MM.1S (cell line): ENCODE measurements around the gene SORD.

ENCODE experiments used
- DNase-seq: peaks from one replicate; pipeline ENCODE4 v3.0.0-alpha.2; 2015
- H2AFZ ChIP-seq: fragments of 300-600 bp; sonication (generic); 2 replicates; pipeline ENCODE4 v1.6.0; 2016; ENCODE audit warnings: antibody characterized with exemption, low read length
- H3F3A ChIP-seq: fragments of 300-600 bp; sonication (generic); 2 replicates; pipeline ENCODE4 v1.6.1; 2016; ENCODE audit warnings: mild to moderate bottlenecking, antibody characterized with exemption, low read length, moderate library complexity, mixed read lengths; ENCODE audit not compliant: insufficient read depth
- H3K27ac ChIP-seq: fragments of 300-600 bp; sonication (generic); 2 replicates; pipeline ENCODE4 v1.5.1; 2016; ENCODE audit warnings: mild to moderate bottlenecking, low read length
- H3K27me3 ChIP-seq: fragments of 300-600 bp; sonication (generic); replicated peaks from 2 replicates; pipeline ENCODE4 v1.6.0; 2016; ENCODE audit warnings: low read length; ENCODE audit not compliant: insufficient read depth
- H3K36me3 ChIP-seq: fragments of 300-600 bp; sonication (generic); replicated peaks from 2 replicates; pipeline ENCODE4 v1.6.1; 2016; ENCODE audit warnings: mild to moderate bottlenecking, low read length, mixed read lengths; ENCODE audit not compliant: insufficient read depth
- H3K4me1 ChIP-seq: fragments of 300-600 bp; sonication (generic); 2 replicates; pipeline ENCODE4 v1.6.1; 2016; ENCODE audit warnings: low read length, mixed read lengths
- H3K4me2 ChIP-seq: fragments of 300-600 bp; sonication (generic); 2 replicates; pipeline ENCODE4 v1.6.0; 2016; ENCODE audit warnings: low read depth, low read length
- H3K4me3 ChIP-seq: fragments of 300-600 bp; sonication (generic); 2 replicates; pipeline ENCODE4 v1.5.1; 2016; ENCODE audit warnings: low read length, mixed read lengths
- H3K79me2 ChIP-seq: fragments of 300-600 bp; sonication (generic); 2 replicates; pipeline ENCODE4 v1.6.1; 2016; ENCODE audit warnings: mixed run types, low read length, mixed read lengths
- H3K9ac ChIP-seq: fragments of 300-600 bp; sonication (generic); 2 replicates; pipeline ENCODE4 v1.6.1; 2016; ENCODE audit warnings: low read length, mixed read lengths
- H3K9me2 ChIP-seq: fragments of 300-600 bp; sonication (generic); replicated peaks from 2 replicates; pipeline ENCODE4 v1.6.1; 2016; ENCODE audit warnings: mild to moderate bottlenecking, low read length, mixed read lengths; ENCODE audit not compliant: insufficient read depth
- H3K9me3 ChIP-seq: fragments of 300-600 bp; sonication (generic); replicated peaks from 2 replicates; pipeline ENCODE4 v1.6.1; 2016; ENCODE audit warnings: mild to moderate bottlenecking, low read length, mixed read lengths; ENCODE audit not compliant: insufficient read depth
- H4K20me1 ChIP-seq: fragments of 300-600 bp; sonication (generic); 2 replicates; pipeline ENCODE4 v1.6.1; 2016; ENCODE audit warnings: mild to moderate bottlenecking, low read length, moderate library complexity, mixed read lengths; ENCODE audit not compliant: insufficient read depth
- CTCF ChIP-seq: fragments of 300-600 bp; sonication (generic); IDR thresholded peaks from 2 replicates; pipeline ENCODE4 v1.5.1; 2016; ENCODE audit warnings: antibody characterized with exemption, low read length, mixed read lengths
- EZH2 ChIP-seq: fragments of 300-600 bp; sonication (generic); optimal IDR thresholded peaks from 2 replicates; pipeline ENCODE3; 2017; ENCODE audit warnings: low read depth, mild to moderate bottlenecking, antibody characterized with exemption, low read length, mixed read lengths
- EZH2phosphoT487 ChIP-seq: fragments of 300-600 bp; sonication (generic); IDR thresholded peaks from 2 replicates; pipeline ENCODE4 v1.6.1; 2018; ENCODE audit warnings: antibody characterized with exemption, low read length

The SORD gene

GRCh38 chr15:45122719-45123118 lies 99.7 kb downstream of the SORD start:
- H3K79me2 ChIP-seq: no peaks in the 10 kb centered on the region
- H3K27ac ChIP-seq: no peak overlapping the region
- DNase-seq: no peak
- H3K36me3 ChIP-seq: no peaks in the 10 kb centered on the region
- no peaks in the 10 kb centered on the region for H4K20me1 ChIP-seq
- peaks cover 16% of the 10 kb centered on the region; the same call in 1 of the 2 replicates for H3K27me3 ChIP-seq
- no peaks in the 10 kb centered on the region for H3K4me1 ChIP-seq
- no peaks in the 10 kb centered on the region for H3K9me2 ChIP-seq
- H3K9me3 ChIP-seq: no peaks in the 10 kb centered on the region
- no peaks in the 10 kb centered on the region for H3F3A ChIP-seq
- no peak overlapping the region for H3K4me2 ChIP-seq
- no peak overlapping the region for H3K4me3 ChIP-seq
- no peak overlapping the region for H3K9ac ChIP-seq
- TF ChIP-seq CTCF (no peak), EZH2phosphoT487 (no peak), EZH2 (no peak)
- H2AFZ ChIP-seq: no peak overlapping the region

GRCh38 chr15:45123397-45123796 lies 100.4 kb downstream of the SORD start:
- peaks cover 22% of the 10 kb centered on the region; the same call in 1 of the 2 replicates for H3K27me3 ChIP-seq
- no peak overlapping the region for H3K9ac ChIP-seq
- H3K27ac ChIP-seq: no peak overlapping the region
- H3K4me3 ChIP-seq: no peak overlapping the region
- no peaks in the 10 kb centered on the region for H3K9me3 ChIP-seq
- H3K4me1 ChIP-seq: no peaks in the 10 kb centered on the region
- H3K36me3 ChIP-seq: no peaks in the 10 kb centered on the region
- no peaks in the 10 kb centered on the region for H4K20me1 ChIP-seq
- no peaks in the 10 kb centered on the region for H3F3A ChIP-seq
- no peaks in the 10 kb centered on the region for H3K9me2 ChIP-seq
- TF ChIP-seq EZH2phosphoT487 (no peak), CTCF (no peak), EZH2 (no peak)
- H3K4me2 ChIP-seq: no peak overlapping the region
- H3K79me2 ChIP-seq: no peaks in the 10 kb centered on the region
- DNase-seq: no peak
- H2AFZ ChIP-seq: no peak overlapping the region

DNA sequence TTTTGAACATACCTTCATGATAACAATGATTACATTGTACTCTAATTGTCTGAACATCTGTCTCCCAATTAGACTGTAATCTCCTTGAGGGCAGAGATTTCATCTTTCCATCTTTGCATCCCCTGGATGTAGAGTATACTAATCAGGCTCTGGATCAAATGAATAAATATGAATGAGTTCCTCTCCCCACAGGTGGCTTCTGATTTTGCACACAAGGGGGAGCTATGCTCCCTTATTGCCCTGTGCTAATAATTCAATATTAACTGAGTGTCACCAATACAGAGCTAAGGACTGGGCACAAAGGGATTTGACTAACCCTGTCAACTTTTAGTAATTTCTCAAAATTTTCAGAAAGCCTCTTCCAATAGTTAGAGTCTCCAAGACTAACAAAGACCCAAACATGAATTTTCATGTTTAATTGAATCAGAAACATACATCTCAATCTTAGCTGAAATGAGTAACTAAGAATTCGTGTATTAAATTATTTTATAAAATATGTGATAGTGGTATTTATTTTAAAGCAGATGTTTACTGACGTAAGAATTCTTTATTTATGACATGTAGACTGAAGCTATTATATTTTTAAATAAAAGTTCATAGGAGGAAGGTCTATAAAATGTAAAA lies 103.7 kb downstream of the SORD start:
- Histone ChIP-seq H3K27ac (no peak overlapping the region), H3F3A (no peaks in the 10 kb centered on the region), H3K4me2 (no peak overlapping the region), H4K20me1 (no peaks in the 10 kb centered on the region), H3K9me3 (no peaks in the 10 kb centered on the region), H3K36me3 (no peaks in the 10 kb centered on the region), H3K27me3 (peaks cover 28% of the 10 kb centered on the region; the same call in 1 of the 2 replicates), H3K4me1 (no peaks in the 10 kb centered on the region), H3K79me2 (no peaks in the 10 kb centered on the region), H3K4me3 (no peak overlapping the region), H3K9ac (no peak overlapping the region), H3K9me2 (no peaks in the 10 kb centered on the region), H2AFZ (no peak overlapping the region)
- peak; percentile 50 for DNase-seq
- no peak for TF ChIP-seq EZH2
- peak; percentile 78 for TF ChIP-seq CTCF
